Fibroblast of mammary gland (primary cell): ENCODE results near the gene CEP152.

Experiments
- DNase-seq: peaks from one replicate; pipeline ENCODE4 v3.0.0-alpha.2; 2010; ENCODE audit warnings: low read depth
- H3K4me3 ChIP-seq: 2 replicates; pipeline ENCODE4 v1.5.1; 2011; ENCODE audit warnings: low read depth, mild to moderate bottlenecking, low read length, moderate library complexity; ENCODE audit not compliant: control insufficient read depth
- CTCF ChIP-seq: conservative IDR thresholded peaks from 2 replicates; pipeline ENCODE4 v1.5.1; 2011; ENCODE audit warnings: low read depth, low read length, inconsistent platforms; ENCODE audit not compliant: control insufficient read depth, insufficient read depth

The CEP152 gene

GRCh38 chr15:48785195-48785594, 25.7 kb downstream of the CEP152 start:
- no peak overlapping the region for H3K4me3 ChIP-seq
- no peak for TF ChIP-seq CTCF
- no peak for DNase-seq

GRCh38 chr15:48784756-48785155, 26.1 kb downstream of the CEP152 start:
- no peak overlapping the region for H3K4me3 ChIP-seq
- no peak for DNase-seq
- TF ChIP-seq CTCF = no peak

- H3K4me3 ChIP-seq = no peak overlapping the region
- no peak for DNase-seq
- no peak for TF ChIP-seq CTCF
Observed at GRCh38 chr15:48782911-48783310, 28.0 kb downstream of the CEP152 start.

GRCh38 chr15:48781481-48782081, 29.3 kb downstream of the CEP152 start:
- no peak for DNase-seq
- no peak for TF ChIP-seq CTCF
- no peak overlapping the region for H3K4me3 ChIP-seq

GRCh38 chr15:48781017-48781416, 29.9 kb downstream of the CEP152 start:
- DNase-seq = no peak
- no peak overlapping the region for H3K4me3 ChIP-seq
- no peak for TF ChIP-seq CTCF

- H3K4me3 ChIP-seq = no peak overlapping the region
- TF ChIP-seq CTCF = no peak
- peak; percentile 24 for DNase-seq
Observed at GRCh38 chr15:48778331-48778730, 32.5 kb downstream of the CEP152 start.

GRCh38 chr15:48777645-48778330, 33.1 kb downstream of the CEP152 start:
- no peak for TF ChIP-seq CTCF
- H3K4me3 ChIP-seq = no peak overlapping the region
- no peak for DNase-seq
